Lung (tissue), 12 donors: Measurements from ENCODE around the gene MLH1. TPM values are rescaled to one million over a fixed set of nuclear protein-coding genes. Genes with fewer than 3 reads are reported as not detected.

Experiments
- ATAC-seq: fragments of 200-7000 bp; cut with Tn5 transposase; one replicate; pipeline ENCODE4 v1.9.1; 2020; ENCODE audit warnings: moderate number of reproducible peaks; ENCODE audit not compliant: insufficient read depth, low FRiP score
- DNase-seq, 3 donors: peaks; one replicate each; pipeline ENCODE4 v3.0.0-alpha.2; 2013 to 2017
- H3K27ac ChIP-seq, 2 donors: one replicate each; pipeline ENCODE4 v1.5.1; 2013; ENCODE audit warnings: mild to moderate bottlenecking in 2 of 2, moderate library complexity in 2 of 2, control low read depth in 1 of 2, inconsistent platforms in 1 of 2, low read depth in 1 of 2, low read length in 1 of 2
- H3K27me3 ChIP-seq, 3 donors: one replicate each; pipeline ENCODE4 v1.5.1; 2013; ENCODE audit warnings: low read length in 2 of 3; ENCODE audit not compliant: control insufficient read depth in 3 of 3, insufficient read depth in 3 of 3
- H3K36me3 ChIP-seq, 4 donors: one replicate each; pipeline ENCODE4 v1.5.1; 2013; ENCODE audit warnings: low read length in 4 of 4, mild to moderate bottlenecking in 1 of 4, moderate library complexity in 1 of 4; ENCODE audit not compliant: control insufficient read depth in 4 of 4, insufficient read depth in 4 of 4
- H3K4me1 ChIP-seq, 5 donors: one replicate each; pipeline ENCODE4 v1.5.1; 2013; ENCODE audit warnings: low read length in 5 of 5, mild to moderate bottlenecking in 2 of 5, moderate library complexity in 1 of 5; ENCODE audit not compliant: control insufficient read depth in 5 of 5, insufficient read depth in 5 of 5
- H3K4me3 ChIP-seq: one replicate; pipeline ENCODE4 v1.5.1; 2013; ENCODE audit warnings: mild to moderate bottlenecking, control low read depth, moderate library complexity
- H3K9ac ChIP-seq, 2 donors: one replicate each; pipeline ENCODE4 v1.5.1; 2013; ENCODE audit warnings: low read length in 2 of 2, control low read depth in 1 of 2; ENCODE audit not compliant: insufficient read depth in 1 of 2
- H3K9me3 ChIP-seq, 4 donors: one replicate each; pipeline ENCODE4 v1.5.1; 2013; ENCODE audit warnings: low read length in 3 of 4, mild to moderate bottlenecking in 1 of 4, moderate library complexity in 1 of 4; ENCODE audit not compliant: control insufficient read depth in 4 of 4, insufficient read depth in 3 of 4
- CTCF ChIP-seq: IDR thresholded peaks from 2 replicates; pipeline ENCODE4 v1.5.1; 2012; ENCODE audit warnings: mild to moderate bottlenecking; ENCODE audit errors: control extremely low read depth, extremely low read depth
- WGBS, 2 donors: extraction: QIAGEN DNeasy Blood & Tissue Kit; methylation state at CpG; one replicate each; pipeline ENCODE4 v1.1.7; 2013; 5-methylcytosine and 5-hydroxymethylcytosine counted together
- polyA plus RNA-seq, 2 donors: library from polyadenylated mRNA; stranded (reverse); fragments of 200-250 nt; gene quantifications; one replicate each; pipeline ENCODE4 v1.2.1, GENCODE V29; 2013
- total RNA-seq, 2 donors: library from RNA; depleted of rRNA in 1 of 2; stranded (reverse); fragments of >200 nt in 1 of 2; gene quantifications; one replicate each; pipeline ENCODE4 v1.2.1, GENCODE V29; 2014 to 2021
- donor health status: control.
- donor health status: control.
- donor health status: Bipolar disorder and iron deficiency.
- donor health status: healthy.
- donor health status: DM: yes; HTN: yes; CAD: no.

Gene MLH1
- total and polyA plus RNA-seq, 4 donors, result 14.3 to 66.4 (median 29.8) TPM

- no peak overlapping the region for H3K27ac ChIP-seq
- DNase-seq (no peak), ATAC-seq (no peak)
- H3K36me3 ChIP-seq, result peaks cover 7 to 28% (median 17%) of the 10 kb centered on the region in 4 donors
- 98% methylated on average over 3 of the region's 3 CpGs for WGBS, 2 donors
- no peak overlapping the region for H3K4me3 ChIP-seq
- TF ChIP-seq CTCF, result no peak
- peaks cover 0 to 44% (median 11%) of the 10 kb centered on the region in 5 donors for H3K4me1 ChIP-seq
- no peak overlapping the region for H3K9ac ChIP-seq
- H3K9me3 ChIP-seq, result no peaks in the 10 kb centered on the region
- no peaks in the 10 kb centered on the region for H3K27me3 ChIP-seq
Observed at GRCh38 chr3:37092484-37092883, 99.2 kb downstream of the MLH1 start.

GRCh38 chr3:37093481-37093880 is 100.2 kb downstream of the MLH1 start:
- Histone ChIP-seq H3K9ac (peak overlapping the region in 1 of 2 donors; percentile 47), H3K27me3 (no peaks in the 10 kb centered on the region), H3K36me3 (peaks cover 3 to 28% (median 11%) of the 10 kb centered on the region in 4 donors), H3K27ac (no peak overlapping the region), H3K9me3 (no peaks in the 10 kb centered on the region), H3K4me1 (peaks cover 0 to 49% (median 11%) of the 10 kb centered on the region in 5 donors), H3K4me3 (no peak overlapping the region)
- TF ChIP-seq CTCF, result no peak
- ATAC-seq (no peak), DNase-seq (no peak)
- 86 to 91% methylated on average over 2 of the region's 2 CpGs for WGBS, 2 donors

- H3K27ac ChIP-seq, result no peak overlapping the region
- ATAC-seq, result no peak
Observed at GRCh38 chr3:37094636-37095035, 101.3 kb downstream of the MLH1 start.

More at GRCh38 chr3:37094636-37095035, 101.3 kb downstream of the MLH1 start:
- no peaks in the 10 kb centered on the region for H3K27me3 ChIP-seq
- H3K9ac ChIP-seq, result no peak overlapping the region
- H3K4me1 ChIP-seq, result peaks cover 0 to 49% (median 11%) of the 10 kb centered on the region in 5 donors
- peaks cover 3 to 28% (median 9%) of the 10 kb centered on the region in 4 donors for H3K36me3 ChIP-seq
- DNase-seq, result peak; percentile 50 to 94 (median 93)
- H3K9me3 ChIP-seq, result no peaks in the 10 kb centered on the region
- no peak for TF ChIP-seq CTCF
- H3K4me3 ChIP-seq, result no peak overlapping the region
- 55 to 66% methylated on average over 3 of the region's 3 CpGs for whole genome bisulfite sequencing, 2 donors
